HepG2 (cell line): ENCODE results near the gene PGS1. TPM values are rescaled to one million over a fixed set of nuclear protein-coding genes. Genes with fewer than 3 reads are reported as not detected.

Experiments used
- CC2D1A ChIP-seq: sonication (generic); formaldehyde crosslinking; IDR thresholded peaks from 2 replicates; pipeline ENCODE4 v1.8.1; 2023; ENCODE audit warnings: mild to moderate bottlenecking, missing genetic modification reagents
- DZIP1 ChIP-seq: sonication (generic); formaldehyde crosslinking; IDR thresholded peaks from 2 replicates; pipeline ENCODE4 v1.5.0; 2020; ENCODE audit warnings: mild to moderate bottlenecking, missing genetic modification reagents
- GATAD2A ChIP-seq: IDR thresholded peaks from 2 replicates; pipeline ENCODE4 v1.6.1; 2016
- MXD1 ChIP-seq: sonication (generic); formaldehyde crosslinking; IDR thresholded peaks from 2 replicates; pipeline ENCODE4 v1.4.0; 2020; ENCODE audit warnings: mild to moderate bottlenecking, missing genetic modification reagents
- SMARCE1 ChIP-seq: fragments of 450-650 bp; IDR thresholded peaks from 2 replicates; pipeline ENCODE4 v1.6.1; 2017; ENCODE audit warnings: borderline replicate concordance
- ZNF460 ChIP-seq: sonication (generic); formaldehyde crosslinking; IDR thresholded peaks from 2 replicates; pipeline ENCODE4 v1.5.1; 2020; ENCODE audit warnings: missing genetic modification reagents, mild to moderate bottlenecking, borderline replicate concordance
- ZNF709 ChIP-seq: sonication (generic); formaldehyde crosslinking; IDR thresholded peaks from 2 replicates; pipeline ENCODE4 v1.5.0; 2020; ENCODE audit warnings: mild to moderate bottlenecking, missing genetic modification reagents
- polyA plus RNA-seq, 8 experiments: library from polyadenylated mRNA; depleted of rRNA in 3 of 8; stranded (reverse) in 7 of 8; unstranded in 1 of 8; fragments of >200 nt; fragmentation: Illumina TruSeq in 4 of 8; extraction: Trizol in 4 of 8; gene quantifications; 2 replicates each; pipeline versions ENCODE4 v1.2.1 to v1.2.3, GENCODE V29; 2011 to 2016; ENCODE audit warnings: low read depth in 4 of 8, missing spikeins in 1 of 8, mixed read lengths in 1 of 8; ENCODE audit not compliant: insufficient read depth in 1 of 8
- total RNA-seq, 5 experiments: library from RNA; depleted of rRNA; stranded (reverse); fragments of >200 nt; fragmentation: Illumina TruSeq; extraction: Trizol; gene quantifications; 2 replicates each; pipeline ENCODE4 v1.2.3, GENCODE V29; 2016; ENCODE audit warnings: low read depth in 1 of 5
- TF ChIP-seq, protein P1 (sequence below), 2 experiments: fragments of 450-650 bp in 1 of 2; sonication (generic) in 1 of 2; formaldehyde crosslinking in 1 of 2; IDR thresholded peaks; 2 replicates each; pipeline versions ENCODE4 v1.6.1 to v1.8.0; 2016 to 2022; ENCODE audit warnings: antibody characterized with exemption in 1 of 2, mild to moderate bottlenecking in 1 of 2, missing genetic modification reagents in 1 of 2
- TF ChIP-seq, protein P2 (sequence below): sonication (generic); formaldehyde crosslinking; IDR thresholded peaks from 2 replicates; pipeline ENCODE4 v1.4.0; 2020; ENCODE audit warnings: low read depth, missing genetic modification reagents

Gene PGS1
- total and polyA plus RNA-seq, 2 of the 13 experiments (the other 11 are each of a cell fraction or from before 2014, with no cell fraction given): 25.9 to 31.5 TPM

DNA sequence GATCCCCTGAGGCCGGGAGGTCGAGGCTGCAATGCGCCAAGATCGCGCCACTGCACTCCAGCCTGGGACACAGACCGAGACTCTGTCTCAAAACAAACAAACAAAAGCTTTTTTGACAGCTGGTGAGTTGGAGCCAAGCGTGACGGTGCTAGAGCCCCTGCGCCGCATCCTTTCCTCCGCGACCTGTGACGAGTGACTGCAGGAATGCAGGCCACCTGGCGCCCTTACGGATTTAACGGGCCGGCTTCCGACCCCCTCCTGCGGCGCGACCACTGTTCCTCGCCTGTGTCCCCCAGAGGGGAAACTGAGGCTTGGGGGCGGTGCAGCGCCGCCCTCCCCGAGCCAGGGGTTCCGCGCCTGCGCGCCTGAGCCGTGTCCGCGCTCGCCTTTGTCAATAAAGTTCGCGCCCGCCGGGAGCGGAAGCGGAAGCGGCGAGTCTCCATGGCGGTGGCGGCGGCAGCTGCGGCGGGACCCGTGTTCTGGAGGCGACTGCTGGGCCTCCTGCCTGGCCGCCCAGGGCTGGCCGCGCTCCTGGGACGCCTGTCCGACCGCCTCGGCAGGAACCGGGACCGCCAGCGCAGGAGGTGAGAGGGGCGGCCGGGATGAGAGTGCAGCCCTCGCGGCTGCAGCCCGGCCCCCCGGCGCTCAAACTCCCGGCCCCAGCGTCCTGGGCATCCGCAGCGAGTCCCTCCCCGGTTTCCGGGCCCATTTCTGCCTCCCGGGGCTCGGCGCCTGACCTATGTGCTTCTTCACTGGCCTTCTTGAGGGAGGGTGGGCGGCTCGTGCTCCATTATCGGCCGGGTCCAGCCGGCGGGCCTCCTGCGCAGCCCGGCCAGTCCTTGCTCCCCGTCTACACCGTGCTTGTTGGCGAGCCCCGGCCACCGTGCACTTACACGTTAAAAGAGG lies at the start of gene PGS1 (continued):
- TF ChIP-seq, protein P1, sequence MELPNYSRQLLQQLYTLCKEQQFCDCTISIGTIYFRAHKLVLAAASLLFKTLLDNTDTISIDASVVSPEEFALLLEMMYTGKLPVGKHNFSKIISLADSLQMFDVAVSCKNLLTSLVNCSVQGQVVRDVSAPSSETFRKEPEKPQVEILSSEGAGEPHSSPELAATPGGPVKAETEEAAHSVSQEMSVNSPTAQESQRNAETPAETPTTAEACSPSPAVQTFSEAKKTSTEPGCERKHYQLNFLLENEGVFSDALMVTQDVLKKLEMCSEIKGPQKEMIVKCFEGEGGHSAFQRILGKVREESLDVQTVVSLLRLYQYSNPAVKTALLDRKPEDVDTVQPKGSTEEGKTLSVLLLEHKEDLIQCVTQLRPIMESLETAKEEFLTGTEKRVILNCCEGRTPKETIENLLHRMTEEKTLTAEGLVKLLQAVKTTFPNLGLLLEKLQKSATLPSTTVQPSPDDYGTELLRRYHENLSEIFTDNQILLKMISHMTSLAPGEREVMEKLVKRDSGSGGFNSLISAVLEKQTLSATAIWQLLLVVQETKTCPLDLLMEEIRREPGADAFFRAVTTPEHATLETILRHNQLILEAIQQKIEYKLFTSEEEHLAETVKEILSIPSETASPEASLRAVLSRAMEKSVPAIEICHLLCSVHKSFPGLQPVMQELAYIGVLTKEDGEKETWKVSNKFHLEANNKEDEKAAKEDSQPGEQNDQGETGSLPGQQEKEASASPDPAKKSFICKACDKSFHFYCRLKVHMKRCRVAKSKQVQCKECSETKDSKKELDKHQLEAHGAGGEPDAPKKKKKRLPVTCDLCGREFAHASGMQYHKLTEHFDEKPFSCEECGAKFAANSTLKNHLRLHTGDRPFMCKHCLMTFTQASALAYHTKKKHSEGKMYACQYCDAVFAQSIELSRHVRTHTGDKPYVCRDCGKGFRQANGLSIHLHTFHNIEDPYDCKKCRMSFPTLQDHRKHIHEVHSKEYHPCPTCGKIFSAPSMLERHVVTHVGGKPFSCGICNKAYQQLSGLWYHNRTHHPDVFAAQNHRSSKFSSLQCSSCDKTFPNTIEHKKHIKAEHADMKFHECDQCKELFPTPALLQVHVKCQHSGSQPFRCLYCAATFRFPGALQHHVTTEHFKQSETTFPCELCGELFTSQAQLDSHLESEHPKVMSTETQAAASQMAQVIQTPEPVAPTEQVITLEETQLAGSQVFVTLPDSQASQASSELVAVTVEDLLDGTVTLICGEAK (IDR thresholded peaks at IDR 0.05): peak; percentile 100
- TF ChIP-seq, protein P1 (CRISPR knock-in tag; IDR thresholded peaks at IDR 0.05): peak; percentile 100
- TF ChIP-seq ZNF460 (CRISPR knock-in tag) (peak; percentile 48; the same call in 1 of the 2 replicates), MXD1 (CRISPR knock-in tag) (peak; percentile 85), GATAD2A (CRISPR knock-in tag) (peak; percentile 50; the same call in 1 of the 2 replicates), SMARCE1 (no peak), DZIP1 (no peak), ZNF709 (peak; percentile 97), CC2D1A (0 out of 2 replicates have a peak, but pooled peaks have one; percentile 19)
- TF ChIP-seq, protein P2, sequence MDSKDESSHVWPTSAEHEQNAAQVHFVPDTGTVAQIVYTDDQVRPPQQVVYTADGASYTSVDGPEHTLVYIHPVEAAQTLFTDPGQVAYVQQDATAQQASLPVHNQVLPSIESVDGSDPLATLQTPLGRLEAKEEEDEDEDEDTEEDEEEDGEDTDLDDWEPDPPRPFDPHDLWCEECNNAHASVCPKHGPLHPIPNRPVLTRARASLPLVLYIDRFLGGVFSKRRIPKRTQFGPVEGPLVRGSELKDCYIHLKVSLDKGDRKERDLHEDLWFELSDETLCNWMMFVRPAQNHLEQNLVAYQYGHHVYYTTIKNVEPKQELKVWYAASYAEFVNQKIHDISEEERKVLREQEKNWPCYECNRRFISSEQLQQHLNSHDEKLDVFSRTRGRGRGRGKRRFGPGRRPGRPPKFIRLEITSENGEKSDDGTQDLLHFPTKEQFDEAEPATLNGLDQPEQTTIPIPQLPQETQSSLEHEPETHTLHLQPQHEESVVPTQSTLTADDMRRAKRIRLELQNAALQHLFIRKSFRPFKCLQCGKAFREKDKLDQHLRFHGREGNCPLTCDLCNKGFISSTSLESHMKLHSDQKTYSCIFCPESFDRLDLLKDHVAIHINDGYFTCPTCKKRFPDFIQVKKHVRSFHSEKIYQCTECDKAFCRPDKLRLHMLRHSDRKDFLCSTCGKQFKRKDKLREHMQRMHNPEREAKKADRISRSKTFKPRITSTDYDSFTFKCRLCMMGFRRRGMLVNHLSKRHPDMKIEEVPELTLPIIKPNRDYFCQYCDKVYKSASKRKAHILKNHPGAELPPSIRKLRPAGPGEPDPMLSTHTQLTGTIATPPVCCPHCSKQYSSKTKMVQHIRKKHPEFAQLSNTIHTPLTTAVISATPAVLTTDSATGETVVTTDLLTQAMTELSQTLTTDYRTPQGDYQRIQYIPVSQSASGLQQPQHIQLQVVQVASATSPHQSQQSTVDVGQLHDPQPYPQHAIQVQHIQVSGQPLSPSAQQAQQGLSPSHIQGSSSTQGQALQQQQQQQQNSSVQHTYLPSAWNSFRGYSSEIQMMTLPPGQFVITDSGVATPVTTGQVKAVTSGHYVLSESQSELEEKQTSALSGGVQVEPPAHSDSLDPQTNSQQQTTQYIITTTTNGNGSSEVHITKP: no peak
